KMS-11 (cell line): ENCODE measurements around the gene UBR3.
"Not testable (repeated sequence)": the region's sequence is repeated elsewhere in the genome, so short reads cannot be mapped to it uniquely, and the experiment has no call there.

ENCODE experiments used
- H2AFZ ChIP-seq: fragments of 200-600 bp; sonication (generic); 2 replicates; pipeline ENCODE4 v1.6.1; 2016; ENCODE audit warnings: antibody characterized with exemption, mixed run types, low read depth
- H3K27ac ChIP-seq: fragments of 200-600 bp; sonication (generic); 2 replicates; pipeline ENCODE4 v1.6.1; 2016; ENCODE audit warnings: mild to moderate bottlenecking, mixed run types
- H3K27me3 ChIP-seq: fragments of 200-600 bp; sonication (generic); 2 replicates; pipeline ENCODE4 v1.6.1; 2017; ENCODE audit warnings: mild to moderate bottlenecking, low read depth, mixed run types, moderate library complexity; ENCODE audit not compliant: insufficient read depth
- H3K36me3 ChIP-seq: fragments of 200-600 bp; sonication (generic); 2 replicates; pipeline ENCODE4 v1.6.1; 2017; ENCODE audit warnings: mild to moderate bottlenecking, mixed run types; ENCODE audit not compliant: insufficient read depth
- H3K4me1 ChIP-seq: fragments of 200-600 bp; sonication (generic); 2 replicates; pipeline ENCODE4 v1.6.1; 2016; ENCODE audit warnings: mild to moderate bottlenecking, low read depth, mixed run types; ENCODE audit not compliant: poor library complexity, severe bottlenecking
- H3K4me2 ChIP-seq: fragments of 200-600 bp; sonication (generic); 2 replicates; pipeline ENCODE4 v1.7.0; 2016; ENCODE audit warnings: mild to moderate bottlenecking, mixed run types
- H3K4me3 ChIP-seq: fragments of 200-600 bp; sonication (generic); IDR thresholded peaks from 2 replicates; pipeline ENCODE4 v1.6.1; 2017; ENCODE audit warnings: low read depth, low read length, mixed read lengths; ENCODE audit not compliant: insufficient read depth
- H3K79me2 ChIP-seq: fragments of 200-600 bp; sonication (generic); 2 replicates; pipeline ENCODE4 v1.6.1; 2016; ENCODE audit warnings: low read depth, mixed run types; ENCODE audit not compliant: insufficient read depth
- H3K9ac ChIP-seq: fragments of 200-600 bp; sonication (generic); 2 replicates; pipeline ENCODE4 v1.6.1; 2016; ENCODE audit warnings: mild to moderate bottlenecking, mixed run types
- H4K20me1 ChIP-seq: fragments of 200-600 bp; sonication (generic); 2 replicates; pipeline ENCODE4 v1.6.1; 2016; ENCODE audit warnings: mild to moderate bottlenecking, mixed run types; ENCODE audit not compliant: insufficient read depth
- CTCF ChIP-seq: fragments of 200-600 bp; sonication (generic); conservative IDR thresholded peaks from 2 replicates; pipeline ENCODE4 v1.6.1; 2017; ENCODE audit warnings: low read depth, mild to moderate bottlenecking, antibody characterized with exemption, low read length, moderate library complexity, mixed read lengths

UBR3 gene

GRCh38 chr2:169897834-169898233, 70.6 kb downstream of the UBR3 start:
- H2AFZ ChIP-seq = no peak overlapping the region
- no peaks in the 10 kb centered on the region for H3K36me3 ChIP-seq
- no peak overlapping the region for H3K4me3 ChIP-seq
- no peak overlapping the region for H3K4me2 ChIP-seq
- no peak overlapping the region for H3K9ac ChIP-seq
- no peaks in the 10 kb centered on the region for H4K20me1 ChIP-seq
- no peak for TF ChIP-seq CTCF
- no peaks in the 10 kb centered on the region for H3K79me2 ChIP-seq
- no peaks in the 10 kb centered on the region for H3K4me1 ChIP-seq
- H3K27me3 ChIP-seq = no peaks in the 10 kb centered on the region
- no peak overlapping the region for H3K27ac ChIP-seq

GRCh38 chr2:169900103-169900502, 72.8 kb downstream of the UBR3 start:
- not testable (repeated sequence) for H2AFZ ChIP-seq, H3K9ac ChIP-seq, H3K4me1 ChIP-seq, H3K27ac ChIP-seq, H3K36me3 ChIP-seq, H3K4me3 ChIP-seq, H4K20me1 ChIP-seq, H3K4me2 ChIP-seq, H3K79me2 ChIP-seq, H3K27me3 ChIP-seq

- Histone ChIP-seq H3K4me2 (no peak overlapping the region), H3K79me2 (no peaks in the 10 kb centered on the region), H3K4me3 (no peak overlapping the region), H3K4me1 (no peaks in the 10 kb centered on the region), H2AFZ (no peak overlapping the region), H4K20me1 (no peaks in the 10 kb centered on the region), H3K9ac (no peak overlapping the region), H3K36me3 (no peaks in the 10 kb centered on the region), H3K27me3 (no peaks in the 10 kb centered on the region), H3K27ac (no peak overlapping the region)
- no peak for TF ChIP-seq CTCF
Measured at GRCh38 chr2:169900686-169901085, 73.4 kb downstream of the UBR3 start.

- H3K4me3 ChIP-seq = no peak overlapping the region
- no peak for TF ChIP-seq CTCF
- no peaks in the 10 kb centered on the region for H3K27me3 ChIP-seq
- no peak overlapping the region for H2AFZ ChIP-seq
- H3K79me2 ChIP-seq = no peaks in the 10 kb centered on the region
- no peak overlapping the region for H3K27ac ChIP-seq
- no peak overlapping the region for H3K9ac ChIP-seq
- H3K36me3 ChIP-seq = no peaks in the 10 kb centered on the region
- H4K20me1 ChIP-seq = no peaks in the 10 kb centered on the region
- H3K4me1 ChIP-seq = no peaks in the 10 kb centered on the region
- H3K4me2 ChIP-seq = no peak overlapping the region
Measured at GRCh38 chr2:169906731-169907130, 79.5 kb downstream of the UBR3 start.

GRCh38 chr2:169909376-169909775, 82.1 kb downstream of the UBR3 start:
- H4K20me1 ChIP-seq = no peaks in the 10 kb centered on the region
- no peak overlapping the region for H3K4me3 ChIP-seq
- H3K4me2 ChIP-seq = no peak overlapping the region
- no peaks in the 10 kb centered on the region for H3K79me2 ChIP-seq
- no peak overlapping the region for H3K9ac ChIP-seq
- H3K4me1 ChIP-seq = no peaks in the 10 kb centered on the region
- no peak overlapping the region for H2AFZ ChIP-seq
- H3K36me3 ChIP-seq = 0 out of 2 replicates have a peak, but pooled peaks cover 3% of the 10 kb centered on the region
- H3K27ac ChIP-seq = no peak overlapping the region
- no peaks in the 10 kb centered on the region for H3K27me3 ChIP-seq
- no peak for TF ChIP-seq CTCF
